Aorta (tissue), 5 donors: ENCODE data around the gene FKBP5. TPM values are rescaled to one million over a fixed set of nuclear protein-coding genes. Genes with fewer than 3 reads are reported as not detected.

Experiments
- ATAC-seq: fragments of 200-7000 bp; cut with Tn5 transposase; one replicate; pipeline ENCODE4 v1.9.1; 2022; ENCODE audit warnings: moderate library complexity; ENCODE audit not compliant: low FRiP score
- DNase-seq, 2 donors: peaks; one replicate each; pipeline ENCODE4 v3.0.0-alpha.2; 2020
- H3K27ac ChIP-seq, 2 donors: one replicate each; pipeline ENCODE4 v1.5.1; 2013; ENCODE audit warnings: low read length in 2 of 2, mild to moderate bottlenecking in 2 of 2, moderate library complexity in 2 of 2, control low read depth in 1 of 2, inconsistent platforms in 1 of 2, low read depth in 1 of 2
- H3K27me3 ChIP-seq, 2 donors: one replicate each; pipeline ENCODE4 v1.6.1; 2013; ENCODE audit warnings: control low read depth in 1 of 2, low read length in 1 of 2, mild to moderate bottlenecking in 1 of 2, moderate library complexity in 1 of 2; ENCODE audit not compliant: insufficient read depth in 2 of 2, control insufficient read depth in 1 of 2
- H3K36me3 ChIP-seq, 2 donors: one replicate each; pipeline ENCODE4 v1.6.1; 2013; ENCODE audit warnings: control low read depth in 1 of 2, low read length in 1 of 2, mild to moderate bottlenecking in 1 of 2; ENCODE audit not compliant: insufficient read depth in 2 of 2, control insufficient read depth in 1 of 2
- H3K4me1 ChIP-seq, 2 donors: one replicate each; pipeline ENCODE4 v1.6.1; 2013; ENCODE audit warnings: low read length in 2 of 2, control low read depth in 1 of 2, mild to moderate bottlenecking in 1 of 2, moderate library complexity in 1 of 2; ENCODE audit not compliant: insufficient read depth in 2 of 2, control insufficient read depth in 1 of 2
- H3K4me3 ChIP-seq, 2 donors: one replicate each; pipeline ENCODE4 v1.5.1; 2013; ENCODE audit warnings: low read length in 2 of 2, control low read depth in 1 of 2, mild to moderate bottlenecking in 1 of 2
- H3K9me3 ChIP-seq: one replicate; pipeline ENCODE4 v1.6.1; 2013; ENCODE audit warnings: mild to moderate bottlenecking, low read length; ENCODE audit not compliant: control insufficient read depth
- WGBS, 2 donors: extraction: QIAGEN DNeasy Blood & Tissue Kit; methylation state at CpG; one replicate each; pipeline ENCODE4 v1.1.7; 2013; 5-methylcytosine and 5-hydroxymethylcytosine counted together
- intact Hi-C, 2 donors: fragments of 100-400 bp; cut with DNase I; formaldehyde crosslinking; loops; one replicate each; pipeline versions ENCODE4 v1.14.2 to v1.15.0; 2022
- polyA plus RNA-seq, 2 donors: library from polyadenylated mRNA; stranded (reverse); fragments of 200-250 nt; gene quantifications; one replicate each; pipeline ENCODE4 v1.2.3, GENCODE V29; 2013
- total RNA-seq, 2 donors: library from RNA; stranded (reverse); fragmentation: NEBNext Ultra II Directional; extraction: Animal tissue kit (Norgen Biotek cat#: 25700); gene quantifications; one replicate each; pipeline ENCODE4 v1.2.1, GENCODE V29; 2021
- donor health status: healthy with polysubstance abuse.
- donor health status: Bipolar disorder and iron deficiency.
- donor health status: DM: no; HTN: no; CAD: no.
- donor health status: DM: no; HTN: no; CAD: no.
- donor health status: DM: yes; HTN: yes; CAD: no.

Gene FKBP5
- total and polyA plus RNA-seq, 4 donors, result 25.1 to 102 (median 87.6) TPM

DNA sequence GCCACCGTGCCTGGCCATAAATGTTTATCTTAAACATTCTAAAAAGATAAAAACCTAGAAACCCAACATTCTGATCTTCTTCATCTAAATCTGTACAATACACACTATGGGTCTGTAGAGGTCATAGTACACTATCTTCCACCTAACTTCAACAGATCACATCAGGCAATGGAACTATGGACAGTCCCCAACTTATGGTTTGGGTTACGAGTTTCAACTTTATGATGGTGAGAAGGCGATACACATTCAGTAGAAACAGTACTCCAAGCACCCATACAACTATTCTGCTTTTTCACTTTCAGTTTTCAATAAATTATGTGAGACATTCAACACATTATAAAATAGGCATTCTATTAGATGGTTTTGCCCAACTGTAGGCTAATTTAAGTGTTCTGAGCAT, 23.1 kb downstream of the FKBP5 start:
- Histone ChIP-seq H3K27ac (no peak overlapping the region), H3K4me3 (no peak overlapping the region)
- intact Hi-C loops, result no loop called here

DNA sequence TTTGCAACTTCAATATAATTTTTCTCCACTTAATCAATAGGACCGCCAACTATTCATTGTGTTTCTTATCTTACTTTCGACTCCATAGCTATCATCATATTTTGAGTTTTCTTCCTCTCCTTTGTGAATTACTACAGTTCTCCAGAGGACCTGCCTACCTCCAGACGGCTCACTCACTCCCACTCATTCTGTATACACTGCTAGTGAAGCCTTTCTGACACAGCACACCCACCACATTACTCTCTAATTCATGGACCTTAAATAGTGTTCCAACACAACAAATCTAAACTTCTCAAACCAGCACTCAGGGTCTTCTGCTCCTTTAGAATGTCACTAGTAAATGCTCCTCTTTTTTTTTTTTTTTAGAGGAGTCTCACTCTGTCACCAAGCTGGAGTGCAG, 23.8 kb downstream of the FKBP5 start:
- no peaks in the 10 kb centered on the region for H3K9me3 ChIP-seq
- 74 to 76% methylated on average over 3 of the region's 3 CpGs for WGBS, 2 donors
- no peaks in the 10 kb centered on the region for H3K27me3 ChIP-seq
- no peaks in the 10 kb centered on the region for H3K36me3 ChIP-seq
- no peak for DNase-seq
- no peak overlapping the region for H3K4me3 ChIP-seq
- H3K27ac ChIP-seq, result no peak overlapping the region
- H3K4me1 ChIP-seq, result peaks cover 6 to 9% of the 10 kb centered on the region in 2 donors
- no peak for ATAC-seq
- intact Hi-C loops, result no loop called here

More for the DNA sequence above, 23.1 kb downstream of the FKBP5 start:
- no peaks in the 10 kb centered on the region for H3K9me3 ChIP-seq
- no peaks in the 10 kb centered on the region for H3K36me3 ChIP-seq
- no peak for DNase-seq
- no peaks in the 10 kb centered on the region for H3K27me3 ChIP-seq
- WGBS, 2 donors, result 94% methylated on average over 3 of the region's 3 CpGs
- H3K4me1 ChIP-seq, result peaks cover 6 to 9% of the 10 kb centered on the region in 2 donors
- ATAC-seq, result no peak

DNA sequence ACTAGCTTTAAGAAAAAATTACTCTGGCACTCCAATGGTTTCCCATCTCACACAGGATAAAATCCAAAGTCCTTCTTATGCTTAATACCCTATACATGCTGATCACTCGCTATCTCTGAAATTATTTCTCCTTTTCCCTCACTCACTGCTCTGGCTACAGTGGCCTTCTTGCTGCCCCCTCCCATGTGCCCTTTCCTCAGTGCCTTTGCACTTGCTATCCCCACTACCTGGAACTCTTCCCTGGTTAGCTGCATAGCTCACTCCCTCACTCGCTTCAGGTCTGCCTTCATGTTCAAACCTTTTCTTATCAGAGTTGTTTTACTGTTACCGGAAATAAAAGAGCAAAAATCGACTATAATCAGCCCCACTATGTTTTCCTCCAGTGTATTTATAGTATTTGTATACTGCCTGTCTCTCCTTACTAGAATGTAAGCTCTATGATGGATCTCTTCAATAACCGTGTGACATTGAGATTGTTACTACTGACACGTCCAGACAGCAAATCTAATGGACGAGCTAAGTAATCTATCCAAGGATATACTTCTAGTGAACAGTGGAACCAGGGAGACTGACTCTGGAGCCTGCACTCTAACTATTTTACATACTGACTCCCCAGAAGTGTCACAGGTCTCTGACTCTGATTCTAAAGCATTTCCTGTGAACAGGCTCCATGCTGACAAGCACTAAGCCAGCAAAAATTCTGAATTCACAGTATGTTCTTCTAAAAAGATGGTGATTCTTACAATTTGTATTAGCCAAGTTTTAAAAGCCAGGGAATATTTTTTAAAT, 25.1 kb downstream of the FKBP5 start:
- no peaks in the 10 kb centered on the region for H3K27me3 ChIP-seq
- H3K36me3 ChIP-seq, result no peaks in the 10 kb centered on the region
- intact Hi-C loops, result no loop called here
- DNase-seq, result no peak
- peaks cover 6 to 9% of the 10 kb centered on the region in 2 donors for H3K4me1 ChIP-seq
- ATAC-seq, result peak; percentile 33
- H3K4me3 ChIP-seq, result peak overlapping the region in 1 of 2 donors; percentile 8
- no peaks in the 10 kb centered on the region for H3K9me3 ChIP-seq
- peak overlapping the region; percentile 16 to 67 for H3K27ac ChIP-seq
- WGBS, 2 donors, result 40 to 53% methylated on average over 7 of the region's 7 CpGs

DNA sequence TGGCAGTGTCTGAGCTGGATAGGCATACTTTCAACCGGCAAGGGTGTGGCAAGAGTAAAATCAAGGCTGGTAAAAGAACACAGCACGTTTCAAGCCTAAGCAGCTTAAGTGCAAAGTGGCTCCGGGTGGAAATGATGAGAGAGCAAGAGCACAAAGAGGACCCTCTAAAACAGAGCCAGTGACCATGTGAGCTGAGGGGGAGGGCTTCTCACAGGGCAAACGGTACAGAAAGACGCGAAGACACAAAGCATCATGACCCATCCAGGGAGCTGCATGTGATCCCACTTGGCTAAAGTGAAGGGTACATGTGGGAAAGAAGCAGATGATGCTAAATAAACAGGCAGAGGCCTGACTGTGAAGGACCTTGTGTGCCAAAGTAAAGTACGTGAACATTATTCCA, 25.7 kb downstream of the FKBP5 start:
- intact Hi-C loops, result no loop called here
- peaks cover 5 to 9% of the 10 kb centered on the region in 2 donors for H3K4me1 ChIP-seq
- ATAC-seq, result peak; percentile 36

DNA sequence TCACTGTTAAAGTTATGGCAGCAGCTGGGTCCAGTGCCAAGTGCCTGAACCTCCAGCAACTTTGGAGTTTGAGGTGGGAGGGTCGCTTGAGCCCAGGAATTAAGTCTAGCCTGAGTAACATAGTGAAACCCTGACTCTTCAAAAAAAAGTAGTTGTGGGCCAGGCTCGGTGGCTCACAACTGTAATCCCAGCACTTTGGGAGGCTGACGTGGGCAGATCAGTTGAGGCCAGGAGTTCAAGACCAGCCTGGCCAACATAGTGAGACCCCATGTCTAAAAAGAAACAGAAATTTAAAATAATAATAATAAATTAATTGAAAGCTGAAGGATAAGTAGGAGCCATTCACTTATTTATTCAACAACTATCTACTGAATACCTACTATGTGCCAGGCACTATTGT, 33.8 kb downstream of the FKBP5 start:
- Histone ChIP-seq H3K9me3 (no peaks in the 10 kb centered on the region), H3K4me1 (no peaks in the 10 kb centered on the region), H3K36me3 (no peaks in the 10 kb centered on the region), H3K4me3 (no peak overlapping the region), H3K27me3 (no peaks in the 10 kb centered on the region), H3K27ac (no peak overlapping the region)
- intact Hi-C loops, result no loop called here
- no peak for ATAC-seq
- DNase-seq, result no peak
- WGBS, 2 donors, result 88 to 93% methylated on average over 3 of the region's 3 CpGs

More for the DNA sequence above, 25.7 kb downstream of the FKBP5 start:
- H3K27ac ChIP-seq, result peak overlapping the region; percentile 48 to 67
- H3K9me3 ChIP-seq, result no peaks in the 10 kb centered on the region
- H3K36me3 ChIP-seq, result no peaks in the 10 kb centered on the region
- no peak overlapping the region for H3K4me3 ChIP-seq
- no peak for DNase-seq
- 27 to 39% methylated on average over 7 of the region's 7 CpGs for WGBS, 2 donors
- no peaks in the 10 kb centered on the region for H3K27me3 ChIP-seq

DNA sequence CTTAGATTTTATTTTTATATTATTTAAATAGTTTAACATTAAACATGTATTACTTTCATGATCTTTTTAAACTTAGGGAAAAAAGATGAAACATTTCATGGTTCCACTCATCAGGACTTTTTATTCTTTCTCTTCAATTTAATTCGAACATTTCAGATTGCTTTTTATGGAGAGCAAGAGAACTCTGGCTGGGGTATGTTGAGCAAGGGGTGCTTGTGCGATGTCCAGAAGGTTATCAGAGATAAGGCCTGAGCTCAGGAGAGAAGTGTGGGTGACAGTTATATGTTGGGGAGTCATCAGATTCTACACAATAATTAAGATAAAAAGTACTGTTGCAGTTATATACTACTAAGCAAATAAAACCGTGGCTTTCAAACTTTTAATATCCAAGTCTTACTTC, 37.5 kb downstream of the FKBP5 start:
- intact Hi-C loops, result no loop called here
- no peak for DNase-seq
- ATAC-seq, result no peak
- H3K9me3 ChIP-seq, result no peaks in the 10 kb centered on the region
- peaks cover 0 to 2% of the 10 kb centered on the region in 2 donors for H3K36me3 ChIP-seq
- no peak overlapping the region for H3K4me3 ChIP-seq
- no peaks in the 10 kb centered on the region for H3K27me3 ChIP-seq
- no peak overlapping the region for H3K27ac ChIP-seq
- WGBS, 2 donors, result 85 to 91% methylated on average over 3 of the region's 3 CpGs
- no peaks in the 10 kb centered on the region for H3K4me1 ChIP-seq

DNA sequence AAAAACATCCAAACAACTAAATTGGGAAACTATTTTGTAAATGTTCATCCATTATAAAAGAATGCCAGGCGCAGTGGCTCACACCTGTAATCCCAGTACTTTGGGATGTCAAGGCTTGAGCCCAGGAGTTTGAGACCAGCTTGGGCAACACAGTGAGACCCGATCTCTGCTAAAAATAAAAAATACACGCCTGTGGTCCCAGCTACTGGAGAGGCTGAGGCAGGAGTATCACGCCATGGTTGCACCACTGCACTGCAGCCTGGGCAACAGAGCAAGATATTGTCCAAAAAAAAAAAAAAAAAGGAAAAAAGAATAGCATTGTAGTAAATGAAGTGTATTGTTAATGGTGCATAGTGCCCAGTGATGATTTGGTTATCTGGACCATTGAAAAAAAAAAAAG, 38.7 kb downstream of the FKBP5 start:
- intact Hi-C loops, result no loop called here
- H3K4me1 ChIP-seq, result no peaks in the 10 kb centered on the region

DNA sequence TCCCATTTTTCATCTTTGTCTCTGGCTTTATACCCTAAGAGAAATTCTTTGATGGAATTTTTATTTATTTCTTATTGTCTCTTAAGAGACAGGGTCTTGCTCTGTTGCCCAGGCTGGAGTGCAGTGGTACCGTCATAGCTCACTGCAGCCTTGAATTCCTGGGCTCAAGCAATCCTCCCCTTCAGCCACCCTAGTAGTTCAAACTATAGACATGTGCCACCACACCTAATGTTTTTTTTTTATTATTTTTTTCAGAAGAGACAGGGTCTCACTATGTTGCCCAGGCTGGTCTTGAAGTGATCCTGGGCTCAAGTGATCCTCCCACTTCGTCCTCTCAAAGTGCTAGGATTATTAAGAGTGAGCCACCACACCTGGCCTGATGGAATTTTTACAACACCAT, 40.5 kb downstream of the FKBP5 start:
- Histone ChIP-seq H3K4me1 (peaks cover 0 to 6% of the 10 kb centered on the region in 2 donors), H3K36me3 (peaks cover 0 to 2% of the 10 kb centered on the region in 2 donors), H3K27ac (no peak overlapping the region), H3K9me3 (no peaks in the 10 kb centered on the region), H3K27me3 (no peaks in the 10 kb centered on the region), H3K4me3 (no peak overlapping the region)
- intact Hi-C loops, result no loop called here
- no peak for DNase-seq
- no peak for ATAC-seq
- 96 to 98% methylated on average over 2 of the region's 2 CpGs for WGBS, 2 donors

More for the DNA sequence above, 38.7 kb downstream of the FKBP5 start:
- WGBS, 2 donors, result 83 to 90% methylated on average over 4 of the region's 4 CpGs
- Histone ChIP-seq H3K9me3 (no peaks in the 10 kb centered on the region), H3K36me3 (peaks cover 0 to 2% of the 10 kb centered on the region in 2 donors), H3K4me3 (no peak overlapping the region), H3K27me3 (no peaks in the 10 kb centered on the region), H3K27ac (no peak overlapping the region)
- no peak for DNase-seq
- ATAC-seq, result no peak

DNA sequence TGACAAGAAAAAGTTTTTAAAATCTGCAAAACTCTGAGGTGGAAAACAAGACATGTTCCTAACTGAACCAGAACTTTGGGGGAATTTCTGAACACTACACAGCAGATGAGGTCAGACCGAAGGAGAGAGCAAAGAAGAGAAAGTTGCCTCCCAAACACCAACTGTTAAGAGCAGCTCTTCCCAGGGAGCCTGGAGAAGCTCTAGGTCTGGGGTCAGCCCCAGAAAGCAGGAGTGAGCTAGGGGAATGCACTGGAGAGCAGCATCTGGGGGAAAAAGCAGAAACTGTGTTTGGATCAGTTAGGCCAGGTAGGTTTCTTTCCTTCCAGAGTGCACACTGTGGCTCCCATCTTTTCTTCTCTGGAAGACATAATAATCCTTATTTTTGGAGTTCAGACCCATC, 41.3 kb downstream of the FKBP5 start:
- Histone ChIP-seq H3K27me3 (no peaks in the 10 kb centered on the region), H3K4me1 (peaks cover 0 to 6% of the 10 kb centered on the region in 2 donors), H3K36me3 (peaks cover 0 to 4% of the 10 kb centered on the region in 2 donors), H3K4me3 (no peak overlapping the region), H3K9me3 (no peaks in the 10 kb centered on the region), H3K27ac (no peak overlapping the region)
- 91 to 100% methylated on average over 1 of the region's 1 CpG for WGBS, 2 donors
- intact Hi-C loops, result no loop called here
- DNase-seq, result no peak
- ATAC-seq, result no peak
